SU-DHL-6 (cell line): ENCODE results near the gene IPO9.

Experiments used
- EZH2phosphoT487 ChIP-seq: fragments of 200-600 bp; sonication (generic), shearing (Covaris generic); conservative IDR thresholded peaks from 2 replicates; pipeline ENCODE4 v1.6.1; 2018; ENCODE audit warnings: mild to moderate bottlenecking, antibody characterized with exemption, low read length, moderate library complexity, mixed read lengths
- TF ChIP-seq, protein P1 (sequence below): fragments of 200-600 bp; sonication (generic); IDR thresholded peaks from one replicate; pipeline ENCODE4 v1.5.1; 2017; ENCODE audit warnings: antibody characterized with exemption, mild to moderate bottlenecking, low read length, moderate library complexity; ENCODE audit not compliant: insufficient read depth, poor library complexity, severe bottlenecking

DNA sequence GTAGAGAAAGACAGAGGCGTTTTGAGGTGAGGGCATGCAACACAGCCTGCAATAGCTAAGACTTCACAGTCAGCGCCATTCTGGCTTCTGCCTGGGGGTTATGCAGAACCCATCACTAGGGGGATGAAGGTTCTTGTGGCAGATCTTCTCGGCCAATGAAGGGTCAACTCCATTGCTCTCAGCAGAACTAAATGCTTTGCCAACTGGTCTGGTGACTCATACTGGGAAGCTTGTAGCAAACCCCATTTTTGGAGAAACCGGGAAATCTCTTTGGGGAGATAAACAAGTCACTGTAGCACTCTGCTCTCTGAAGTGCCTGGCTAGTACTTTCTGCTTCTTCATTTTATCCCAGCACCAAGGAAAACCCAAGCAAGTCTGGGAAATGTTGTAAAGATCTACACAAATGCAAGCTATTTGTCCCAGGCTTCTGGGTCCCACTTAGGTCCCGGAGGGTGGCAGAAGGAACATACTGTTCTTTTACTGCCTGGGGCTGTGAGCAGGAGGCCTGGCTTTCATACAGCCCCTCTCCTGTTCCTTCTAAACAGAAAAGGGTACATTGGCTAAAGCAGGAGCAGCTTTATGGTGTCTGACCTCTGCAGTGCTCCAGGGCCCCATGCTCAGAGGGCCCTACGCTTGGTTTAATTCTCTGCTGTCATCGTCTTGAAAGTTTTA lies 88.5 kb downstream of the IPO9 start:
- TF ChIP-seq, protein P1, sequence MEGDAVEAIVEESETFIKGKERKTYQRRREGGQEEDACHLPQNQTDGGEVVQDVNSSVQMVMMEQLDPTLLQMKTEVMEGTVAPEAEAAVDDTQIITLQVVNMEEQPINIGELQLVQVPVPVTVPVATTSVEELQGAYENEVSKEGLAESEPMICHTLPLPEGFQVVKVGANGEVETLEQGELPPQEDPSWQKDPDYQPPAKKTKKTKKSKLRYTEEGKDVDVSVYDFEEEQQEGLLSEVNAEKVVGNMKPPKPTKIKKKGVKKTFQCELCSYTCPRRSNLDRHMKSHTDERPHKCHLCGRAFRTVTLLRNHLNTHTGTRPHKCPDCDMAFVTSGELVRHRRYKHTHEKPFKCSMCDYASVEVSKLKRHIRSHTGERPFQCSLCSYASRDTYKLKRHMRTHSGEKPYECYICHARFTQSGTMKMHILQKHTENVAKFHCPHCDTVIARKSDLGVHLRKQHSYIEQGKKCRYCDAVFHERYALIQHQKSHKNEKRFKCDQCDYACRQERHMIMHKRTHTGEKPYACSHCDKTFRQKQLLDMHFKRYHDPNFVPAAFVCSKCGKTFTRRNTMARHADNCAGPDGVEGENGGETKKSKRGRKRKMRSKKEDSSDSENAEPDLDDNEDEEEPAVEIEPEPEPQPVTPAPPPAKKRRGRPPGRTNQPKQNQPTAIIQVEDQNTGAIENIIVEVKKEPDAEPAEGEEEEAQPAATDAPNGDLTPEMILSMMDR: no peak
- TF ChIP-seq EZH2phosphoT487: no peak
